GM12801 (cell line): ENCODE results near the gene PEAR1.

Experiments used
- CTCF ChIP-seq: IDR thresholded peaks from one replicate; pipeline ENCODE4 v1.5.1; 2011; ENCODE audit warnings: control low read depth; ENCODE audit not compliant: insufficient read length; ENCODE audit errors: extremely low read depth

The PEAR1 gene

GRCh38 chr1:156926175-156926574 lies 32.7 kb downstream of the PEAR1 start:
- no peak for TF ChIP-seq CTCF

GRCh38 chr1:156927215-156928042 lies 33.9 kb downstream of the PEAR1 start:
- no peak for TF ChIP-seq CTCF

- TF ChIP-seq CTCF, result no peak
These were observed 34.6 kb downstream of the PEAR1 start for GRCh38 chr1:156928043-156928602.

GRCh38 chr1:156929596-156930238 lies 36.2 kb downstream of the PEAR1 start:
- no peak for TF ChIP-seq CTCF

DNA sequence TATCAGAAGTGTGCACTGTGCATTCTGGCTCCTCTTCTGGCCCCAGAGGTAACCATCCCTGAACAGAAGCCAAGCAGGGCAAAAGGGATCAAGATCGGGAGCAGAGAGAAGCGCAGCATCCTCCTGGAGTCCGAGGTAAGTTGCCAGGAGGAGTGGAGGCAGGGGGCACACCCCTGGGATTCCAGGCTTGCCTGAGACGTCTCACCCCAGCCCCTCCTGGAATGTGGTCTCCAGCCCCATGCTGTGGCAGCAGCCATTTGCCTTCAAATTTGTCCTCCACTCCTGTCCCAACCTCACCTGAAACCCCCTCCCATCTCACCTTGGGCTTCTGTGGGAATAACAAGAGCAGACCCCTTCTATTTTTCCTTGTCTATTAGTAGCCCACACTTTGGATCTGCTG lies 37.0 kb downstream of the PEAR1 start:
- TF ChIP-seq CTCF, result no peak

DNA sequence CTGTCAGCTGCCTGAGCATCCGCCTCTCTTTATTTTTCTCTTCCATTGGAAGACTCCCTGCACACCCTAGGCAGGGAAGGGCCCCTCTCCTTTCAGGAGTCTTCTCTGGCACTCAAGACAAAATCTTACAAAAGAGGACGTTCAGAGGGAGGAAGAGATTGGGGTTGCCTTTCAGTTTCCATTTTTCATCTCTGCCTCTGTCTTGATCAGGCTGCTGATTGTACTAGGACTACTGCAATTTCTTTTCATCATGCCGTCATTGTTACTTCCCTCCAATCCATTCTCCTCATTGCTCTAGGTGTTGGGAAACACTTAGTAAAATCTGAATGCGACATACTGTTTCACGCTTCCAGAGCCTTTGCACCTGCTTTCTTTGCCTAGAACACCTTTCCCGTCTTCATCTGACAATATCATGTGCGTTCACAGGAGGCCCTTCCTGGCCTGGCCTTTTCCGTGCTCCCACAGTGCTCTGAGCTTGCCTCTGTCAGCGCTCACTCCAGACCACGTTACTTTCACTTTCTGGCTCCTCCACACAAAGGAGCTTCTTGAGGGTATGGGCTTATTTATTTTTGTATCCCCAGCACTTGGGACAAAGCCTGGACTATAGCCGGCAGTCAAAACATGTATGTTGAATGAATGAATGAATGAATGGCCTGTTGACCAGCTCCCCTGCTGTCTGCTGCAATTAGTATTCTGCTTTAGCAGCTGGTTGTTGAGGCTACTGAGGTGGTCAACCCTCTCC lies 37.9 kb downstream of the PEAR1 start:
- TF ChIP-seq CTCF, result no peak

- TF ChIP-seq CTCF, result no peak
These were observed 38.6 kb downstream of the PEAR1 start for GRCh38 chr1:156931974-156932710.
